HFF-Myc (cell line): ENCODE results near the gene INKA1.

Experiments used
- DNase-seq: peaks from one replicate; pipeline ENCODE4 v3.0.0-alpha.2; 2011; ENCODE audit warnings: low read depth; ENCODE audit errors: extremely low read depth
- H3K4me3 ChIP-seq: replicated peaks from 2 replicates; pipeline ENCODE4 v1.5.1; 2011; ENCODE audit warnings: low read depth, mild to moderate bottlenecking, control low read depth, low read length
- CTCF ChIP-seq: IDR thresholded peaks from 2 replicates; pipeline ENCODE4 v1.5.1; 2012; ENCODE audit warnings: mild to moderate bottlenecking, low read depth, low read length, control low read depth; ENCODE audit errors: missing control alignments

The INKA1 gene

GRCh38 chr3:49787536-49787935 is 15.5 kb upstream of the INKA1 start:
- DNase-seq, result no peak
- no peak overlapping the region for H3K4me3 ChIP-seq

GRCh38 chr3:49788056-49788455 is 15.0 kb upstream of the INKA1 start:
- TF ChIP-seq CTCF, result no peak
- no peak for DNase-seq
- no peak overlapping the region for H3K4me3 ChIP-seq

More at GRCh38 chr3:49787536-49787935, 15.5 kb upstream of the INKA1 start:
- no peak for TF ChIP-seq CTCF

- DNase-seq, result no peak
- TF ChIP-seq CTCF, result no peak
- H3K4me3 ChIP-seq, result no peak overlapping the region
Observed at GRCh38 chr3:49790626-49791411, 12.2 kb upstream of the INKA1 start.

- TF ChIP-seq CTCF, result no peak
- no peak for DNase-seq
- no peak overlapping the region for H3K4me3 ChIP-seq
Observed at GRCh38 chr3:49791571-49791970, 11.5 kb upstream of the INKA1 start.

- no peak for TF ChIP-seq CTCF
- DNase-seq, result no peak
- no peak overlapping the region for H3K4me3 ChIP-seq
Observed at GRCh38 chr3:49792371-49793150, 10.5 kb upstream of the INKA1 start.

GRCh38 chr3:49793486-49794085 is 9.5 kb upstream of the INKA1 start:
- DNase-seq, result no peak
- TF ChIP-seq CTCF, result no peak
- H3K4me3 ChIP-seq, result no peak overlapping the region
